GM21786 (cell line): Measurements from ENCODE around the gene NFIB.

Source experiments
- ATAC-seq: cut with Tn5 transposase; IDR thresholded peaks from one replicate; pipeline ENCODE4 v1.9.1; 2021; ENCODE audit not compliant: unreplicated experiment

Gene NFIB

GRCh38 chr9:14249527-14249926 is 64.4 kb downstream of the NFIB start:
- ATAC-seq, result no peak

GRCh38 chr9:14248149-14248548 is 65.8 kb downstream of the NFIB start:
- ATAC-seq, result no peak

- no peak for ATAC-seq
Observed at GRCh38 chr9:14247577-14247976, 66.4 kb downstream of the NFIB start.

- ATAC-seq, result no peak
Observed at GRCh38 chr9:14246951-14247350, 67.0 kb downstream of the NFIB start.

- ATAC-seq, result no peak
Observed at GRCh38 chr9:14245901-14246525, 67.9 kb downstream of the NFIB start.

GRCh38 chr9:14243514-14244042 is 70.4 kb downstream of the NFIB start:
- no peak for ATAC-seq

GRCh38 chr9:14242150-14242805 is 71.7 kb downstream of the NFIB start:
- ATAC-seq, result no peak

- ATAC-seq, result no peak
Observed at GRCh38 chr9:14240537-14240936, 73.4 kb downstream of the NFIB start.

GRCh38 chr9:14238518-14238917 is 75.4 kb downstream of the NFIB start:
- ATAC-seq, result no peak

GRCh38 chr9:14238079-14238478 is 75.9 kb downstream of the NFIB start:
- ATAC-seq, result no peak

- no peak for ATAC-seq
Observed at GRCh38 chr9:14236591-14236990, 77.3 kb downstream of the NFIB start.

GRCh38 chr9:14232111-14232510 is 81.8 kb downstream of the NFIB start:
- ATAC-seq, result no peak

- ATAC-seq, result no peak
Observed at GRCh38 chr9:14231196-14231990, 82.5 kb downstream of the NFIB start.

- no peak for ATAC-seq
Observed at GRCh38 chr9:14228602-14229001, 85.3 kb downstream of the NFIB start.

- ATAC-seq, result no peak
Observed at GRCh38 chr9:14226855-14227532, 86.9 kb downstream of the NFIB start.

- ATAC-seq, result no peak
Observed at GRCh38 chr9:14223081-14223480, 90.9 kb downstream of the NFIB start.

GRCh38 chr9:14222149-14222835 is 91.6 kb downstream of the NFIB start:
- ATAC-seq, result no peak

- ATAC-seq, result no peak
Observed at GRCh38 chr9:14221558-14221957, 92.4 kb downstream of the NFIB start.

- no peak for ATAC-seq
Observed at GRCh38 chr9:14221119-14221518, 92.8 kb downstream of the NFIB start.

GRCh38 chr9:14220256-14220655 is 93.7 kb downstream of the NFIB start:
- ATAC-seq, result no peak

- ATAC-seq, result no peak
Observed at GRCh38 chr9:14219850-14220249, 94.1 kb downstream of the NFIB start.
